ENCODE data around the gene TRPC6.
A peak's percentile ranks its signal among the peaks of the same experiment; 100 is the strongest.
"Not testable (repeated sequence)": the region's sequence is repeated elsewhere in the genome, so short reads cannot be mapped to it uniquely, and the experiment has no call there.

Gene TRPC6

DNA sequence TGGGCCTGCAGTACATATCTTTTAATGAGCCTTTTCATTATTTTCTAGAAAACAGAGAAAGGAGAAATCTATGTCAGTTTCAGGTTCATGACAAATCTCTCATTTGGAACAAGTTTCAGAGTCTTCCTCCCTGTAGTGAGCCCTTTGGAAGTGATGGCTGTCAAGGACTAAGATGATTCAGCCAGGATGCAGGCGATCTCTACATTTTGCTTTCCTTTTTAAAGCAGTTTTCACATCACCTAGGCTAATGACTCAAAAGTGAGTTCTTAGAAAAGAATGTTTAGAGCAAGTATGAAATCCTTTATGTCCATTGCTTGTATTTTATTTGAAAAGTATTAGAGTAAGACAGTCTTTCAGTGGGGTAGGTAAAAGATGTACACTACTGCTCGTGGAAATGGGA lies 130.1 kb downstream of the TRPC6 start:
- DNase-seq, result no peak

GRCh38 chr11:101448881-101449442 lies 134.8 kb downstream of the TRPC6 start:
- DNase-seq, result no peak

DNA sequence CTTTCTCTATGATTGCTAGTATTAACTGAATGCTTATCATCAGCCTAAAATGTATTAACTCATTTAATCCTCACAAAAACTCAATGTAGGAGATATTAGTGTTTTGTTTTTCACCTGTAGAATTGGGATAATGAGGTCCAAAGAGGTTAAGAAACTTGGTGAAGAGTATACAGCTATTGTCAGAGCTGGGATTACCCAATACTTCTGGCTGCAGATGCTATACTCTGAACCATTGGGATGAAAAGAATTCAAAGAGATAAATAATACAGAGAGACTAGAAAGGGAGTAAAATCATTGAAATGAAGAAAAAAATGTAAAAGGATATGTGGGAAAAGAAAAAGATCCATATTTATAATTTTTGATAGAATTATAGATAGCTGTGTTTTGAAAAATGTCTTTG lies 137.1 kb downstream of the TRPC6 start:
- no peak for DNase-seq

DNA sequence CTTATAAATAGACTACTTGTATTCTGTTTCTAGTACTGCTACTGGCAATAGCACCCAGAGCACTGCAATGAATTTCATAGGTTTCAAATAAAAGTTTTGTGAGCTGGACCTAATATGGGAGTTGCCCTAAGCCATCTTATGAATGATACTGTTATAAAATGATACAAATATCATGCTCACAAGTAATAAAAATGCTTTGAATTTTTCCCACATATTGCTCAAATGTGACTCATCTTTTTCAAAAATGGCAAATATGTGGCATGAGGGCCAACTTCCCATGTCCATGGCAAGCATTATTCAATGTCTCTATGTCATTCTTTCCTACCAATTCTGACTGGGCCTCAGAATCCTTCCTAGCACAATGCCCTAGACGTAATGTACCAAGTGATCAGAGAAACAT lies 137.6 kb downstream of the TRPC6 start:
- DNase-seq, result no peak

- DNase-seq, result no peak
Measured at GRCh38 chr11:101445761-101446160, 138.0 kb downstream of the TRPC6 start.

DNA sequence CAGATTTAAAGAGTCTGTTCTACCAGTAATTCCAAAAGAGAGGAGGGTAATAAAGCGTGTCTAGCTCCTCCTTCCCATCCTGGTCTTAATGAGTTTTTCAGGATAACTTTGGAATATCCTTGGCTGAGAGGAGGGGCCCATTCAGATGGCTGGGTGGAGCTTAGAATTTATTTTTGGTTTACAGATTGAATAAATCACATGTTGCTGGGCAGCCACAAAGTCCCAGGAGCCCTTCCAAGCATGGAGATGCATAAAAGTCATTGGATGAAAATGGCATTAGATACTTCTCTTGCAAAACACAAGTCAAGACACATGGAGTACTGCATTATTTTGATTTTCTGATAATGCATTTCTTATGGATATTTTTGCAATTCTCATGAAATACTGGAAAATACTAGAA lies 139.0 kb downstream of the TRPC6 start:
- DNase-seq, result no peak

DNA sequence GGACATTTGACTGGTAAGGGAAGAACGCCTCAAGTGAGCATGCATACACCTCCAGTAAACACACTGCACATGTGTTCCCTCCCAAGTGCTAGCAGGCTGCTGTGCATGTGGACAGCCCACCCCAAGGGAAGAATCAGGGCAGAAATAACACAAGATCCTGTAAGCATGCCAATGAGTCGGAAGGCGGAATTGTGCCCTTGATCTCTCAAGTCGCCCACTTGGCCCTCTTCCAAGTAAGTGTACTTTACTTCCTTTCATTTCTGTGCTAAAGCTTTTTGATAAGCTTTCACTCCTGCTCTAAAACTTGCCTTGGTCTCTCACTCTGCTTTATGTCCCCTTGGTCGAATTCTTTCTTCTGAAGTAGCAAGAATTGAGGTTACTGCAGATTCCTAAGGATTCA lies 139.6 kb downstream of the TRPC6 start:
- DNase-seq, result no peak

DNA sequence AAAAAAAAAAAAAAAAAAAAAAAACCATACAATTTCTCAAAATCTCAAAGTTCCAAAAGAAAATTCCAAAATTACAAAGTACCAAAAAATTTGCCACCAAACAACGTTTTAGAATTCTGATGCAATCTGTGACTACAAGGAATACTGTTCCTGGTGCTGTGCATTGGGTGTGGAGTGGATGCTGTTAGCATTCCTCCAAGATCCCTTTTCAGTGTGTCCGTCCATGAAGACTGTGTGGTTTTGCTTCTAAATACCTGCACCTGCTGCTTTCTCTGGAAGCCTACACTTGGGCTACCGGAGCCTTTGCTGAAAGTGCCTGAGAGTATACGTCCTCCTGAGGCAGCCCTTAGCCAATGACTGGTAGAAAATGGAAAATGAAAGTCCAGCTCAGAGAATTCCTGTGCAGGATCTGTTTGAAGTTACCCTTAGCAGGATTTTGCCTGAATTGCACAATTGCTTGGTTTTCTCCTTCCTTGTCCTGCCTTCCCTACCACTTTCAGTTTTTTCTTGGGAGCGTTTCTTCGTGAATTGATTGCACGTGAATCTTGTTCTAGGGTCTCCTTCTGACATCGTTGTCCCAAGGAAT lies 140.8 kb downstream of the TRPC6 start:
- DNase-seq, result no peak

- DNase-seq, result no peak
Measured at GRCh38 chr11:101442171-101442570, 141.6 kb downstream of the TRPC6 start.

- DNase-seq, result no peak
Measured at GRCh38 chr11:101441747-101442146, 142.1 kb downstream of the TRPC6 start.

DNA sequence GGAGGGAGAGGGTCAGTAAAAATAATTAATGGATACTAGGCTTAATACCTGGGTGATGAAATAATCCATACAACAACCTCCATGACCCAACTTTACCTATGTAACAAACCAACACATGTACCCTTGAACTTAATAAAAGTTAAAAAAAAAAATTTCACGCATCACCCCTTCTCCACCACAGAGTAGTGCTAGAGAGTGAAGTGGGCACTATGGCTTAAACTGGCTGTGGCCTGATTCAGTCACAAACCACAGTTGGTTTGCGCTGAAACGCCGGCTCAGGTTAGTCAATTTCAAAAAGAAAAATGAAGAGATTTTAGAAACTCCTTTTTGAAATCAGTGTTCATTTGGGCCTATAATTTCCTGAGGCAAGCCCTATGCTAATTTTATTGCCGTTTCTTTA lies 144.3 kb downstream of the TRPC6 start:
- DNase-seq, result no peak

DNA sequence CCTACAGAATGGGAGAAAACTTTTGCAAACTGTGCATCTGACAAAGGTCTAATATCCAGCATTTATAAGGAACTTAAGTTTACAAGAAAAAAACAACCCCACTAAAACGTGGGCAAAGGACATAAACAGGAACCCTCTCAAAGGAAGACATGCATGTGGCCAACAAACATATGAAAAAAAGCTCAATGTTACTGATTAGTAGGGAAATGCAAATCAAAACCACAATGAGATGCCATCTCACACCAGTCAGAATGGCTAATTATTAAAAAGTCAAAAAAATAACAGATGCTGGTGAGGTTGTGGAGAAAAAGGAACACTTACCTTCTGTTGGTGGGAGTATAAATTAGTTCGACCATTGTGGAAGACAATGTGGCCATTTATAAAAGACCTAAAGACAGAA lies 145.1 kb downstream of the TRPC6 start:
- DNase-seq, result not testable (repeated sequence)

GRCh38 chr11:101438126-101438525 lies 145.7 kb downstream of the TRPC6 start:
- DNase-seq, result no peak

GRCh38 chr11:101436511-101437142 lies 147.2 kb downstream of the TRPC6 start:
- peak in 7 of 56 donors; percentile 2 to 36 (median 7) for DNase-seq

GRCh38 chr11:101435408-101435973 lies 148.3 kb downstream of the TRPC6 start:
- no peak for DNase-seq

GRCh38 chr11:101434026-101434643 lies 149.7 kb downstream of the TRPC6 start:
- no peak for DNase-seq

GRCh38 chr11:101433151-101433550 lies 150.7 kb downstream of the TRPC6 start:
- no peak for DNase-seq

GRCh38 chr11:101429703-101430540 lies 153.9 kb downstream of the TRPC6 start:
- DNase-seq, result no peak

- no peak for DNase-seq
Measured at GRCh38 chr11:101428918-101429317, 154.9 kb downstream of the TRPC6 start.

- no peak for DNase-seq
Measured at GRCh38 chr11:101407324-101407723, 176.5 kb downstream of the TRPC6 start.

Measured in nucleus accumbens (tissue), 56 donors.